Endothelial cell of umbilical vein (primary cell): ENCODE measurements around the gene WDR86. TPM values are rescaled to one million over a fixed set of nuclear protein-coding genes. Genes with fewer than 3 reads are reported as not detected.

Experiments
- BruUV-seq: library from RNA; stranded (reverse); fragments of 400-500 nt; replicated peaks from 2 replicates; lab custom pipeline; 2021; lab: Mats Ljungman, UMichigan
- CTCF ChIA-PET: fragments of 300-600, 350-600 bp; sonication (Branson Sonifier 250); formaldehyde crosslinking; loops from one replicate; lab custom pipeline; 2021; ENCODE audit warnings: antibody characterized with exemption, inconsistent platforms; lab: Charles Lee
- POLR2A ChIA-PET: fragments of 300-600, 350-600 bp; sonication (Branson Sonifier 250); formaldehyde crosslinking; loops from one replicate; lab custom pipeline; 2021; ENCODE audit warnings: antibody characterized with exemption, inconsistent platforms; lab: Charles Lee
- DNase-seq: peaks from one replicate; pipeline ENCODE4 v3.0.0-alpha.2; 2011; ENCODE audit warnings: low read depth, low spot score
- FAIRE-seq: peaks from 2 replicates; lab custom pipeline; 2011; peaks lifted over from hg19 to GRCh38; lab: Jason Lieb, UNC
- H2AFZ ChIP-seq: 2 replicates; pipeline ENCODE4 v1.6.0; 2012; ENCODE audit warnings: low read depth, low read length, control low read depth, inconsistent platforms
- H3K27ac ChIP-seq: 2 replicates; pipeline ENCODE4 v1.5.1; 2011; ENCODE audit warnings: low read depth, mild to moderate bottlenecking, control low read depth, low read length, moderate library complexity; ENCODE audit not compliant: insufficient read depth
- H3K27me3 ChIP-seq, 2 experiments: 2 replicates each; pipeline versions ENCODE4 v1.6.0 to v1.6.1; 2011; ENCODE audit warnings: low read length in 2 of 2, mixed read lengths in 1 of 2; ENCODE audit not compliant: control insufficient read depth in 2 of 2, insufficient read depth in 2 of 2
- H3K36me3 ChIP-seq, 2 experiments: 2 replicates in 1 of 2; 3 replicates in 1 of 2; pipeline ENCODE4 v1.5.1; 2011; ENCODE audit warnings: low read length in 2 of 2, mild to moderate bottlenecking in 1 of 2, moderate library complexity in 1 of 2; ENCODE audit not compliant: control insufficient read depth in 2 of 2, insufficient read depth in 2 of 2; ENCODE audit errors: extremely low read depth in 1 of 2
- H3K4me1 ChIP-seq: 3 replicates; pipeline ENCODE4 v1.5.1; 2011; ENCODE audit warnings: mild to moderate bottlenecking, low read length; ENCODE audit not compliant: control insufficient read depth, insufficient read depth; ENCODE audit errors: extremely low read depth
- H3K4me2 ChIP-seq: 2 replicates; pipeline ENCODE4 v1.6.1; 2011; ENCODE audit warnings: low read length, control low read depth, mixed read lengths; ENCODE audit not compliant: insufficient read depth
- H3K4me3 ChIP-seq, 3 experiments: fragments of 200-600 bp in 1 of 3; sonication (generic), shearing (Covaris generic) in 1 of 3; replicated peaks in 1 of 3; 2 replicates each; pipeline ENCODE4 v1.5.1; 2011 to 2016; ENCODE audit warnings: control low read depth in 3 of 3, low read length in 3 of 3, mild to moderate bottlenecking in 2 of 3, inconsistent platforms in 1 of 3, low read depth in 1 of 3, moderate library complexity in 1 of 3; ENCODE audit not compliant: insufficient read depth in 1 of 3
- H3K79me2 ChIP-seq: 2 replicates; pipeline ENCODE4 v1.6.0; 2012; ENCODE audit warnings: low read length, inconsistent platforms; ENCODE audit not compliant: control insufficient read depth, insufficient read depth
- H3K9ac ChIP-seq: replicated peaks from 2 replicates; pipeline ENCODE3; 2011; ENCODE audit warnings: low read length, control low read depth; ENCODE audit not compliant: insufficient read depth; ENCODE audit errors: extremely low read depth
- H3K9me1 ChIP-seq: replicated peaks from 3 replicates; pipeline ENCODE4 v1.6.0; 2011; ENCODE audit warnings: mild to moderate bottlenecking, low read length; ENCODE audit not compliant: control insufficient read depth, insufficient read depth; ENCODE audit errors: extremely low read depth
- H3K9me3 ChIP-seq: replicated peaks from 2 replicates; pipeline ENCODE4 v1.5.1; 2012; ENCODE audit warnings: low read length, inconsistent platforms; ENCODE audit not compliant: control insufficient read depth, insufficient read depth
- H4K20me1 ChIP-seq: replicated peaks from 2 replicates; pipeline ENCODE3; 2011; ENCODE audit warnings: mild to moderate bottlenecking, low read length; ENCODE audit not compliant: control insufficient read depth, insufficient read depth; ENCODE audit errors: extremely low read depth
- CTCF ChIP-seq, 2 donors: IDR thresholded peaks; 1 replicate in 1 of 2; 2 replicates in 1 of 2; pipeline ENCODE4 v1.5.1; 2011; ENCODE audit warnings: low read length in 2 of 2, mild to moderate bottlenecking in 2 of 2, moderate library complexity in 2 of 2, control low read depth in 1 of 2, inconsistent platforms in 1 of 2, low read depth in 1 of 2; ENCODE audit not compliant: insufficient read depth in 1 of 2; ENCODE audit errors: extremely low read depth in 1 of 2
- EZH2 ChIP-seq: IDR thresholded peaks from 2 replicates; pipeline ENCODE4 v1.6.1; 2012; ENCODE audit warnings: borderline replicate concordance, low read depth, mild to moderate bottlenecking, moderate library complexity, low read length, inconsistent platforms; ENCODE audit not compliant: severe bottlenecking
- FOS ChIP-seq: IDR thresholded peaks from 2 replicates; pipeline ENCODE4 v1.6.1; 2011; ENCODE audit warnings: mild to moderate bottlenecking, low read length, moderate library complexity, borderline replicate concordance; ENCODE audit not compliant: insufficient read depth
- GATA2 ChIP-seq: IDR thresholded peaks from 2 replicates; pipeline ENCODE4 v1.7.0; 2011; ENCODE audit warnings: low read depth, mild to moderate bottlenecking, moderate library complexity, mixed read lengths, low read length; ENCODE audit not compliant: insufficient read length, insufficient read depth
- JUN ChIP-seq: IDR thresholded peaks from 2 replicates; pipeline ENCODE4 v1.6.1; 2011; ENCODE audit warnings: borderline replicate concordance, low read depth; ENCODE audit not compliant: insufficient read length, insufficient read depth
- MAX ChIP-seq: IDR thresholded peaks from 2 replicates; pipeline ENCODE4 v1.6.1; 2011; ENCODE audit not compliant: insufficient read depth, insufficient read length
- MYC ChIP-seq: IDR thresholded peaks from one replicate; pipeline ENCODE4 v1.6.1; 2011; ENCODE audit warnings: mild to moderate bottlenecking, low read depth, low read length
- POLR2A ChIP-seq: IDR thresholded peaks from 2 replicates; pipeline ENCODE4 v1.6.1; 2012; ENCODE audit warnings: low read depth, mild to moderate bottlenecking, control low read depth, low read length
- POLR2AphosphoS5 ChIP-seq: IDR thresholded peaks from 2 replicates; pipeline ENCODE4 v1.6.1; 2012; ENCODE audit warnings: low read depth, mild to moderate bottlenecking, control low read depth, low read length, moderate library complexity; ENCODE audit not compliant: insufficient read depth
- dilution Hi-C: fragments of 300-500 bp; cut with MboI; formaldehyde crosslinking; loops from one replicate; pipeline ENCODE4 v1.15.0; 2019; ENCODE audit warnings: low sequenced_read_pairs; ENCODE audit not compliant: extremely low pct_ligation_motif_present
- intact Hi-C: fragments of 100-400 bp; cut with micrococcal nuclease; formaldehyde crosslinking; loops from one replicate; pipeline ENCODE4 v1.10.0; 2022
- polyA plus RNA-seq, 4 experiments: library from polyadenylated mRNA; depleted of rRNA in 3 of 4; stranded (reverse) in 3 of 4; unstranded in 1 of 4; fragments of >200 nt; gene quantifications; 2 replicates each; pipeline versions ENCODE4 v1.2.1 to v1.2.3, GENCODE V29; 2011 to 2012; ENCODE audit warnings: missing spikeins in 1 of 4
- total RNA-seq: library from RNA; stranded (reverse); gene quantifications from 2 replicates; pipeline ENCODE4 v1.2.3, GENCODE V29; 2021

The WDR86 gene
- total and polyA plus RNA-seq, 2 donors (not counting 3 experiments of a cell fraction or from before 2014, with no cell fraction given) = not detected

- POLR2A ChIA-PET = no interaction called here
- no peak overlapping the region for H3K4me2 ChIP-seq
- no TSS peak for BruUV-seq
- H3K4me1 ChIP-seq = no peaks in the 10 kb centered on the region
- DNase-seq (no peak), FAIRE-seq (no peak)
- no peaks in the 10 kb centered on the region for H4K20me1 ChIP-seq
- H3K9me1 ChIP-seq = no peaks in the 10 kb centered on the region
- no peaks in the 10 kb centered on the region for H3K79me2 ChIP-seq
- no peaks in the 10 kb centered on the region for H3K9me3 ChIP-seq
- H3K4me3 ChIP-seq = no peak overlapping the region
- H2AFZ ChIP-seq = no peak overlapping the region
- no peaks in the 10 kb centered on the region for H3K27me3 ChIP-seq
- no peak overlapping the region for H3K9ac ChIP-seq
- H3K27ac ChIP-seq = no peak overlapping the region
- CTCF ChIA-PET = no interaction called here
- no peak for TF ChIP-seq MAX
- no peak for TF ChIP-seq GATA2
- no peak for TF ChIP-seq POLR2AphosphoS5
- no peak for TF ChIP-seq POLR2A
- no peak for TF ChIP-seq FOS
- TF ChIP-seq CTCF (IDR thresholded peaks at IDR 0.05; ENCODE audit: extremely low read depth in 1 of 2, insufficient read depth in 1 of 2, low read depth in 1 of 2, low read length in 2 of 2) = no peak
- TF ChIP-seq MYC = no peak
- no peak for TF ChIP-seq EZH2
- TF ChIP-seq JUN = no peak
- H3K36me3 ChIP-seq = no peaks in the 10 kb centered on the region
- intact Hi-C loops = no loop called here
- dilution Hi-C loops = no loop called here
Measured at GRCh38 chr7:151431768-151432311, 22.0 kb upstream of the WDR86 start.
